KG1 (cell line): ENCODE data around the gene LARGE1.

ENCODE experiments used
- DNase-seq: peaks from one replicate; lab custom pipeline; 2025; lab: John Stamatoyannopoulos, UW

The LARGE1 gene

DNA sequence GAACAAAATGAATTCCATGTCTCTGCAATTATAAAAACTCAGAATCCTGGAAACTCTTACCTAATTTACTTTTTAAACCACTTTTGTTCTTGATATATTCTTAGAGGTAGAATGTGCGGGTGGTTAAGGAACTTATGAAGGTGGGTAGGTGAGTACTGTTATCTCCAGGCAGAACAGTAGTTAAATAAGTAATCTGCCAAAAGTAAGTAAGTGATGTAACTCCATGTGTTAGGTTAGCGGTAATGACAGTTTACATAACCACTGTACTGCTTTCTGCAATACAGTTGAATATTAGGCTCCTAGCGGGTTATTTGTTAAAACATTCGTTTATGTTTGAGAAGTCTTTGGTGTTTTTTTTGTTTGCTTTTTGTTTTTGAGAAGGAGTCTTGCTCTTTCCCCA lies 7.1 kb downstream of the LARGE1 start:
- no peak for DNase-seq

- DNase-seq, result no peak
These were observed 10.4 kb downstream of the LARGE1 start for GRCh38 chr22:33909911-33910310.

GRCh38 chr22:33909075-33909458 lies 11.2 kb downstream of the LARGE1 start:
- no peak for DNase-seq

GRCh38 chr22:33908171-33909074 lies 11.9 kb downstream of the LARGE1 start:
- no peak for DNase-seq

DNA sequence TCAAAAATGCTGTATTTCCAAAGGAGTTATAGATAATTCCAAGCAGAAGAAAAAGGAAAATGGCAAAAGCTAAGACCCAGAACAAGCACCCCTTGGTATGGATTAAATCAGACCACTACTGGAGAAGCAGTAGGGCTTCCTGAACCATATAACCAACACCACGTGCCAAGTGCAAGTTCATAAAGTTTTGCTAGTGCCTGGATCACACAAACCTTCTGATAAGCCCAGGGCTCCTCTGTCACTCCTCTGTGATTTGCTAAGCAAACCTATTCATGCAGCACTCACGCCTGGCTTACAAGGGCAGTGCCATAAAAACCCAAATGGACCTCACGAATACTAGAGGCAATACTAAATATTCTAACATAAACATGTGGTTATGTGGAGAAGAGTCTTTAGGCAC lies 13.3 kb downstream of the LARGE1 start:
- no peak for DNase-seq

DNA sequence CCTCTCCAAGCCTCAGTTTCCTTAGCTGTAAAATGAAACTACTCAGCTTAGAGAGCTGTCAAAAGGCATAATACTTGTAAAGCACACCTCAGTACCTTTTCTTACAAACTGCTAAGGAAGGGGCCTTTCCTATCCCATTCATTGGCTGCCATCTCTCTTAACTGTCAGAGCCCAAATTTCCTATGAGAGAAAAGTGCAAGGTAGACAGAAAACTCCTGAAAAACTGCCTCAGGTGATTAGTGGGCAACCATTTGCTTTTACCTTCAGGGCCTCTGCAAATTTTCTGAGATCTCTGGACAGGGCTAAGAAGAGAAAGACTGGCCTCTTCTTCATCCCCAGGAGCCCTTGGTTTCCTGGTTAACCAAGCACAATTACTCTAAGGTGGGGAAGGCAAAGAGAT lies 13.8 kb downstream of the LARGE1 start:
- no peak for DNase-seq

- DNase-seq, result no peak
These were observed 17.3 kb downstream of the LARGE1 start for GRCh38 chr22:33903012-33903411.

- DNase-seq, result no peak
These were observed 18.2 kb downstream of the LARGE1 start for GRCh38 chr22:33902073-33902472.

GRCh38 chr22:33898121-33898520 lies 22.2 kb downstream of the LARGE1 start:
- DNase-seq, result no peak

GRCh38 chr22:33897448-33897835 lies 22.8 kb downstream of the LARGE1 start:
- DNase-seq, result no peak

GRCh38 chr22:33896575-33897447 lies 23.5 kb downstream of the LARGE1 start:
- DNase-seq, result no peak

DNA sequence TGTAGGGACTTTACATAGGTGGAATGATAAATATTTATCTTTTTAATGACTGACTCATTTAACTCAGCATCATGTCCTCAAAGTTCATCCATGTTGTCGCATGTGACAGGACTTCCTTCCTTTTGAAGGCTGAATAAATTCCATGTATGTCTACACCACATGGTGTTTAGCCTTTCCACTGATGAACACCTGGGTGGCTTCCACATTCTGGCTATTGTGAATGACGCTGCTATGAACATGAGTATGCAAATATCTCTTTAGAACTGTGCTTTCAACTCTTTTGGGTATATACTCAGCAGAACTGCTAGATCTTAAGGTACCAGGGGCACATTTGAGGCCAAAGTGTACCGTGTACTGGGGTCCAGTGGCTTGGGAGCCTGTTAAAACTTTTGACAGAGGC lies 24.1 kb downstream of the LARGE1 start:
- no peak for DNase-seq

DNA sequence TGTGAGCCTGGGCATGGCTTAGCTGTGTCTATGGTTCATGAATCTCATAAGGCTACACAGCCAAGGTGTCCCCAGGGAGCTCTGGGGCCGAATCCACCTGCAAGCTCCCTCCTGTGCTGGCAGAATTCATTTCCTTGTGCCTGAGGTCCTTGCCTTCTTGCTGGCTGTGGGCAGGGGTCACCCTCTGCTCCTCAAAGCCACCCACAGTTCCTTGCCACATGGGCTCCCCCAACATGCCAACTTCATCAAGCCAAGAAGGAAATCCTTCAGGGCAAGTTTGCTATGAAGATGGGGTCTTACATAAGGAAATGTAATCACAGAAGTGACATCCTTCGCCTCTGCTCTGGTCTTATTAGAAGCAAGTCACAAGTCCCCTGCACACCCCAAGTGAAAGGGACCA lies 24.8 kb downstream of the LARGE1 start:
- DNase-seq, result no peak

GRCh38 chr22:33894515-33894914 lies 25.8 kb downstream of the LARGE1 start:
- no peak for DNase-seq

DNA sequence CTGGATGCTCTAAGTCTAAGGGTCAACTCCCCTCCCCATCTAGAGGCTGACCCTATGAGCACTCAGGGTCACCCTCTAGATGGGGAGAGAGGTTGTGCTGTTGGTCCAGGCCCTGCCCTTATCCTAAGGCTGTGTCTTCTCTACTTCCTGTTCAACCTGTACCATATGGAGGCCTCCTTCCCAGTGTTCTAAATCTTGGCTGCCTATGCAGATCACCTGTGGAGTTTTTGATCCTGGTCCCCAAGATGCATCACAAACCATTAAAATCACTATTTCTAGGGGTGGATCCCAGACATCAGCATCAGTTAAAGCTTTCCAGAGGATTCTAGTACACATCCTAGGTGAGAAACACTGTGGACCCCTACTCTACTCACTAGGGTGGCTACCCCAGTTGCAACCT lies 26.2 kb downstream of the LARGE1 start:
- DNase-seq, result no peak

GRCh38 chr22:33893512-33893911 lies 26.8 kb downstream of the LARGE1 start:
- no peak for DNase-seq

GRCh38 chr22:33891992-33892391 lies 28.3 kb downstream of the LARGE1 start:
- DNase-seq, result no peak

- no peak for DNase-seq
These were observed 28.8 kb downstream of the LARGE1 start for GRCh38 chr22:33891455-33891854.

DNA sequence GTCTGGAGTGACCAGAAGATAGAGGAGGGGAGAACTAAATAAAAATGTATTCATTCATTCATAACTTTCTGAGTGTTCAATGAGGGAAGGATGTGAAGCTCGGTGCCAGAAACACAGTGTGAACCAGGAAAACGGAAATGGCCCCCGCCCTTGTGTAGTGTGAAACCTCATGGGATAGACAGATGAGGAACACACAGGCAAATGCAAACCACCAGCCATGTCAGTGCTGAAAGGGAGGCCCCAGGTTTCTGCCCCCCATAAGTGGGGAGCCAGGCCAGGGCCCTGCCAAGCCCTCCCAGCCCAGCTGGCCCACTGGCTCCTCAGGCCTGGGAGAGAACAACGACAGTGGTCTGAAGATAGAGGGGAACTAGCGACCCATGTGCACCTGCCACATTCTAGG lies 30.5 kb downstream of the LARGE1 start:
- DNase-seq, result no peak

DNA sequence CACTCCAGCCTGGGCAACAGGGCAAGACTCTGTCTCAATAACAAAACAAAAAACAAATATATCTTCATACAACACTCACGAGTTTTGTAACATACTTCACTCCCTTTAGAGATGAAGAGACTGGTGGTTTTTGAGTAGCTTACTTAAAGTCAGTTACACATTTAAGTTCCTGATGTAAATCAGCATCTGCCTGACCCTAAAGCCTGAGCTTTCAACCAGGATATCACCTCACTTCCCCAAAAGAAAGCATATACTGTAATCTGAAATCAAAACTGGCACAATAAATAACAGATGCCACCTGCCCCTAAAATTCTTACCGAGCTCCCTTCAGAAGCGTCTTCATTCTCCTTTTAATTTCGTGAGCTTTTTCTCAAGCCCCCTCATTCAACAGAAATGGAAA lies 31.5 kb downstream of the LARGE1 start:
- DNase-seq, result no peak

DNA sequence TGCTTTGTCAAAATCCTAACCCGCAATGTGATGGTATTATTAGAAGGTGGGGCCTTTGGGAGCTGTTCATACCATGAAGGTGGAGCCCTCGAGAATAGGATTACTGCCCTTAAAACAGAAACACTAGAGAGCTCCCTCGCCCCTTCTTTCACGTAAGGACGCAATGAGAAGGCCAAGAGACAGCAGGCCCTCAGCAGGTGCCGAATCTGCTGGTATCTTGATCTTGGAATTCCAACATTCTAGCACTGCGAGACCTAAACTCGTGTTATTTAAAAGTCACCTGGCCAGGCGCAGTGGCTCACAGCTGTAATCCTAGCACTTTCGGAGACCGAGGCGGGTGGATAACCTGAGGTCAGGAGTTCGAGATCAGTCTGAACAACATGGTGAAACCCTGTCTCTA lies 33.1 kb downstream of the LARGE1 start:
- no peak for DNase-seq

GRCh38 chr22:33886696-33887095 lies 33.6 kb downstream of the LARGE1 start:
- no peak for DNase-seq

DNA sequence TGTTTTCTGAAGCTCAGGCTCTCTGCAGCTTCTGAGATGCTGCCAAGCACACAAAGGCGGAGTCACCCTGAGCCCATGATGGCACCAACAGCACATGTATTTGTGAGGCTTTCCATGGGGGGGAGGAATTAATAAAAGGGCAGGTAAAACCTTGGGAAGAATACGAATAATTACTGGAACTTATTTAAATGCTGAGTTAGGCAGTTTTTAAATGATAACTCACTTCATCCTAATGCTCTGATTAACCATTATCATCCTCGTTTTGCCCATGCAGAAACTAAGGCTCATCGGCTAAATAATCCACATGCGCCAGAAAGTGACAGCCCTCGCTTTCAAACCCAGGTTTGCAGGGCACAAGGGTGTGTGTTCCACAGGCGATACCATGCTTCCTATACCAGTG lies 35.4 kb downstream of the LARGE1 start:
- DNase-seq, result no peak
